Measurements from ENCODE around the gene OTUB1. TPM values are rescaled to one million over a fixed set of nuclear protein-coding genes. Genes with fewer than 3 reads are reported as not detected.

The OTUB1 gene
- total RNA-seq, 1 donor from 2014 or later, result 51.3 TPM

DNA sequence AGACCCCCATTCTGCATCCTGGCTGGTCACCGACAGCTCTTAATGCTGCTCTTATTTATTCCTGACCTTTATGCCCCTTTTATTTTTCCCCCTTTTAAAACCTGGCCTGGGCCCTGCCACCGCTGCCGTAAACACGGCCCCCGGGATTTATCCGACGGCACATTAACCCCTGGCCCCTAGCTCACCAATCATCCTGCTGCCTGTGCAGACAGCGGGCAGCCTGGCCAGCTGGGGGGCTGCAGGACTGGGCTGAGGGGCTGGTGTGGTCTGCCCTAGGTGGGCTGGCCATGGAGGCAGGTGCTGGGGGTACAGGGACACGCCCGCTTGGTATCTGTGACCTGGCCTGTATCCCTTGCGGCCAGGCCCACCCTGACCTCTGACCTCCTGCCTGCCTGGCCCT is 28.1 kb downstream of the OTUB1 start:
- Mint-ChIP-seq H3K4me3 (no peak overlapping the region), H3K4me1 (peaks cover 26% of the 10 kb centered on the region), H3K27me3 (ENCODE audit: insufficient read depth, low read depth) (peaks cover 4% of the 10 kb centered on the region), H3K27ac (no peak overlapping the region), H3K36me3 (no peaks in the 10 kb centered on the region), H3K9me3 (peaks cover 3% of the 10 kb centered on the region)
- H4K20me1 ChIP-seq (ENCODE audit: low read depth), result peaks cover 12% of the 10 kb centered on the region
- H3K4me2 ChIP-seq, result no peak overlapping the region
- no peak overlapping the region for H2AFZ ChIP-seq (replicated peaks)
- no peaks in the 10 kb centered on the region for H3K36me3 ChIP-seq
- no peaks in the 10 kb centered on the region for H3K9me3 ChIP-seq (ENCODE audit: low read depth)
- no peak overlapping the region for H3K4me3 ChIP-seq
- H3K79me2 ChIP-seq (ENCODE audit: low read depth), result no peaks in the 10 kb centered on the region
- H3K27me3 ChIP-seq, result peaks cover 10% of the 10 kb centered on the region
- no peak for DNase-seq (ENCODE audit: low spot score)
- no peaks in the 10 kb centered on the region for H3F3A ChIP-seq (ENCODE audit: low read depth)
- TF ChIP-seq CTCF (IDR thresholded peaks at IDR 0.05) (no peak), EZH2phosphoT487 (IDR thresholded peaks at IDR 0.05) (no peak), EZH2 (IDR thresholded peaks at IDR 0.05) (no peak)
- H3K4me1 ChIP-seq, result no peaks in the 10 kb centered on the region
- no peak overlapping the region for H3K9ac ChIP-seq
- no peak overlapping the region for H3K27ac ChIP-seq

GRCh38 chr11:64015510-64015909 is 29.3 kb downstream of the OTUB1 start:
- no peak overlapping the region for H2AFZ ChIP-seq (replicated peaks)
- H3K27ac ChIP-seq, result no peak overlapping the region
- no peak overlapping the region for H3K4me3 ChIP-seq
- H3K27ac Mint-ChIP-seq, result no peak overlapping the region
- no peaks in the 10 kb centered on the region for H3K79me2 ChIP-seq (ENCODE audit: low read depth)
- peaks cover 9% of the 10 kb centered on the region for H3K27me3 Mint-ChIP-seq (ENCODE audit: insufficient read depth, low read depth)
- H3K36me3 Mint-ChIP-seq, result no peaks in the 10 kb centered on the region
- no peak overlapping the region for H3K4me2 ChIP-seq
- H3F3A ChIP-seq (ENCODE audit: low read depth), result no peaks in the 10 kb centered on the region
- H3K9me3 Mint-ChIP-seq, result peaks cover 3% of the 10 kb centered on the region
- H3K4me1 ChIP-seq, result no peaks in the 10 kb centered on the region
- no peak overlapping the region for H3K4me3 Mint-ChIP-seq
- peaks cover 5% of the 10 kb centered on the region for H3K27me3 ChIP-seq
- no peak overlapping the region for H3K9ac ChIP-seq
- no peaks in the 10 kb centered on the region for H3K9me3 ChIP-seq (ENCODE audit: low read depth)
- peaks cover 15% of the 10 kb centered on the region for H4K20me1 ChIP-seq (ENCODE audit: low read depth)
- peaks cover 31% of the 10 kb centered on the region for H3K4me1 Mint-ChIP-seq
- DNase-seq (ENCODE audit: low spot score), result no peak
- H3K36me3 ChIP-seq, result no peaks in the 10 kb centered on the region
- TF ChIP-seq CTCF (IDR thresholded peaks at IDR 0.05) (no peak), EZH2phosphoT487 (IDR thresholded peaks at IDR 0.05) (no peak), EZH2 (IDR thresholded peaks at IDR 0.05) (no peak)

- Mint-ChIP-seq H3K4me3 (no peak overlapping the region), H3K27ac (peak overlapping the region; percentile 42), H3K9me3 (no peaks in the 10 kb centered on the region), H3K27me3 (ENCODE audit: insufficient read depth, low read depth) (peaks cover 9% of the 10 kb centered on the region), H3K4me1 (peaks cover 37% of the 10 kb centered on the region), H3K36me3 (no peaks in the 10 kb centered on the region)
- no peaks in the 10 kb centered on the region for H3K79me2 ChIP-seq (ENCODE audit: low read depth)
- TF ChIP-seq CTCF (IDR thresholded peaks at IDR 0.05) (no peak), EZH2 (IDR thresholded peaks at IDR 0.05) (no peak), EZH2phosphoT487 (IDR thresholded peaks at IDR 0.05) (no peak)
- no peak overlapping the region for H3K9ac ChIP-seq
- H3K9me3 ChIP-seq (ENCODE audit: low read depth), result no peaks in the 10 kb centered on the region
- DNase-seq (ENCODE audit: low spot score), result no peak
- H2AFZ ChIP-seq (replicated peaks), result no peak overlapping the region
- no peak overlapping the region for H3K4me2 ChIP-seq
- H3K36me3 ChIP-seq, result no peaks in the 10 kb centered on the region
- H4K20me1 ChIP-seq (ENCODE audit: low read depth), result peaks cover 15% of the 10 kb centered on the region
- no peak overlapping the region for H3K27ac ChIP-seq
- peaks cover 2% of the 10 kb centered on the region for H3K4me1 ChIP-seq
- H3K4me3 ChIP-seq, result no peak overlapping the region
- H3K27me3 ChIP-seq, result peaks cover 5% of the 10 kb centered on the region
- H3F3A ChIP-seq (ENCODE audit: low read depth), result no peaks in the 10 kb centered on the region
Measured at GRCh38 chr11:64015935-64016845, 30.0 kb downstream of the OTUB1 start.
